HepG2 (cell line): ENCODE measurements around the gene SERTAD2. TPM values are rescaled to one million over a fixed set of nuclear protein-coding genes. Genes with fewer than 3 reads are reported as not detected.

ENCODE experiments used
- AHR ChIP-seq: IDR thresholded peaks from 2 replicates; pipeline ENCODE4 v1.6.1; 2018; ENCODE audit warnings: missing genetic modification reagents, missing compliant biosample characterization
- ARNT ChIP-seq: fragments of 450-650 bp; IDR thresholded peaks from 2 replicates; pipeline ENCODE4 v1.6.1; 2017
- BCL6 ChIP-seq: IDR thresholded peaks from 2 replicates; pipeline ENCODE4 v1.6.1; 2016; ENCODE audit warnings: missing genetic modification reagents, missing compliant biosample characterization
- CCAR2 ChIP-seq: fragments of 200-400 bp; formaldehyde crosslinking; optimal IDR thresholded peaks from 2 replicates; pipeline ENCODE3; 2018; ENCODE audit warnings: low read depth, mild to moderate bottlenecking, low read length, moderate library complexity
- CTCF ChIP-seq: sonication (generic); formaldehyde crosslinking; IDR thresholded peaks from 2 replicates; pipeline ENCODE4 v1.5.0; 2020; ENCODE audit warnings: mild to moderate bottlenecking, missing genetic modification reagents, moderate library complexity
- DR1 ChIP-seq: sonication (generic); formaldehyde crosslinking; IDR thresholded peaks from 2 replicates; pipeline ENCODE4 v1.8.0; 2021; ENCODE audit warnings: mild to moderate bottlenecking, missing genetic modification reagents, inconsistent platforms
- KLF15 ChIP-seq: sonication (generic); formaldehyde crosslinking; IDR thresholded peaks from 2 replicates; pipeline ENCODE4 v1.8.1; 2023; ENCODE audit warnings: borderline replicate concordance, mild to moderate bottlenecking, inconsistent platforms, missing genetic modification reagents, mixed read lengths
- LCORL ChIP-seq, 2 experiments: fragments of 450-650 bp in 1 of 2; sonication (generic) in 1 of 2; formaldehyde crosslinking in 1 of 2; IDR thresholded peaks; 2 replicates each; pipeline versions ENCODE4 v1.5.0 to v1.6.1; 2017 to 2020; ENCODE audit warnings: antibody characterized with exemption in 1 of 2, missing genetic modification reagents in 1 of 2
- MIER2 ChIP-seq: IDR thresholded peaks from 2 replicates; pipeline ENCODE4 v1.6.1; 2016; ENCODE audit warnings: missing biosample characterization, missing genetic modification reagents
- PHF21A ChIP-seq: sonication (generic); formaldehyde crosslinking; IDR thresholded peaks from 2 replicates; pipeline ENCODE4 v1.5.0; 2020; ENCODE audit warnings: mild to moderate bottlenecking, missing genetic modification reagents
- RFXAP ChIP-seq: sonication (generic); formaldehyde crosslinking; IDR thresholded peaks from 2 replicates; pipeline ENCODE4 v1.4.0; 2020; ENCODE audit warnings: missing genetic modification reagents, borderline replicate concordance
- SNAI1 ChIP-seq: sonication (generic); formaldehyde crosslinking; IDR thresholded peaks from 2 replicates; pipeline ENCODE4 v1.5.0; 2020; ENCODE audit warnings: mild to moderate bottlenecking, missing genetic modification reagents, borderline replicate concordance
- YEATS4 ChIP-seq: sonication (generic); formaldehyde crosslinking; IDR thresholded peaks from 2 replicates; pipeline ENCODE4 v1.4.0; 2020; ENCODE audit warnings: missing genetic modification reagents, borderline replicate concordance
- ZBTB7A ChIP-seq: sonication (generic); formaldehyde crosslinking; IDR thresholded peaks from 2 replicates; pipeline ENCODE4 v1.8.0; 2022; ENCODE audit warnings: mild to moderate bottlenecking, missing genetic modification reagents
- ZNF224 ChIP-seq: sonication (generic); formaldehyde crosslinking; IDR thresholded peaks from 2 replicates; pipeline ENCODE4 v1.5.0; 2020; ENCODE audit warnings: mild to moderate bottlenecking, missing genetic modification reagents
- ZNF256 ChIP-seq: sonication (generic); formaldehyde crosslinking; conservative IDR thresholded peaks from 2 replicates; pipeline ENCODE4 v1.4.0; 2020; ENCODE audit warnings: missing genetic modification reagents
- ZNF282 ChIP-seq: fragments of 450-650 bp; IDR thresholded peaks from 2 replicates; pipeline ENCODE4 v1.6.1; 2018; ENCODE audit not compliant: partially characterized antibody
- ZNF30 ChIP-seq: sonication (generic); formaldehyde crosslinking; IDR thresholded peaks from 2 replicates; pipeline ENCODE4 v1.5.0; 2020; ENCODE audit warnings: mild to moderate bottlenecking, missing genetic modification reagents
- ZSCAN22 ChIP-seq: sonication (generic); formaldehyde crosslinking; IDR thresholded peaks from 2 replicates; pipeline ENCODE4 v1.4.0; 2020; ENCODE audit warnings: mild to moderate bottlenecking, missing genetic modification reagents
- polyA plus RNA-seq, 8 experiments: library from polyadenylated mRNA; depleted of rRNA in 3 of 8; stranded (reverse) in 7 of 8; unstranded in 1 of 8; fragments of >200 nt; fragmentation: Illumina TruSeq in 4 of 8; extraction: Trizol in 4 of 8; gene quantifications; 2 replicates each; pipeline versions ENCODE4 v1.2.1 to v1.2.3, GENCODE V29; 2011 to 2016; ENCODE audit warnings: low read depth in 4 of 8, missing spikeins in 1 of 8, mixed read lengths in 1 of 8; ENCODE audit not compliant: insufficient read depth in 1 of 8
- total RNA-seq, 5 experiments: library from RNA; depleted of rRNA; stranded (reverse); fragments of >200 nt; fragmentation: Illumina TruSeq; extraction: Trizol; gene quantifications; 2 replicates each; pipeline ENCODE4 v1.2.3, GENCODE V29; 2016; ENCODE audit warnings: low read depth in 1 of 5
- TF ChIP-seq, protein P1 (sequence below): sonication (generic); formaldehyde crosslinking; IDR thresholded peaks from 2 replicates; pipeline ENCODE4 v1.9.0; 2021; ENCODE audit warnings: missing genetic modification reagents, borderline replicate concordance
- TF ChIP-seq, protein P2 (sequence below): IDR thresholded peaks from 2 replicates; pipeline ENCODE4 v1.6.1; 2016; ENCODE audit warnings: missing compliant biosample characterization, missing genetic modification reagents, borderline replicate concordance
- TF ChIP-seq, protein P3 (sequence below): sonication (generic); formaldehyde crosslinking; IDR thresholded peaks from 2 replicates; pipeline ENCODE4 v1.8.1; 2023; ENCODE audit warnings: mild to moderate bottlenecking, missing genetic modification reagents
- TF ChIP-seq, protein P4 (sequence below): sonication (generic); formaldehyde crosslinking; conservative IDR thresholded peaks from 2 replicates; pipeline ENCODE4 v1.8.0; 2022; ENCODE audit warnings: low read depth, missing genetic modification reagents

The SERTAD2 gene
- total and polyA plus RNA-seq, 2 of the 13 experiments (the other 11 are each of a cell fraction or from before 2014, with no cell fraction given): 6.7 to 22.6 TPM

- TF ChIP-seq, protein P1, sequence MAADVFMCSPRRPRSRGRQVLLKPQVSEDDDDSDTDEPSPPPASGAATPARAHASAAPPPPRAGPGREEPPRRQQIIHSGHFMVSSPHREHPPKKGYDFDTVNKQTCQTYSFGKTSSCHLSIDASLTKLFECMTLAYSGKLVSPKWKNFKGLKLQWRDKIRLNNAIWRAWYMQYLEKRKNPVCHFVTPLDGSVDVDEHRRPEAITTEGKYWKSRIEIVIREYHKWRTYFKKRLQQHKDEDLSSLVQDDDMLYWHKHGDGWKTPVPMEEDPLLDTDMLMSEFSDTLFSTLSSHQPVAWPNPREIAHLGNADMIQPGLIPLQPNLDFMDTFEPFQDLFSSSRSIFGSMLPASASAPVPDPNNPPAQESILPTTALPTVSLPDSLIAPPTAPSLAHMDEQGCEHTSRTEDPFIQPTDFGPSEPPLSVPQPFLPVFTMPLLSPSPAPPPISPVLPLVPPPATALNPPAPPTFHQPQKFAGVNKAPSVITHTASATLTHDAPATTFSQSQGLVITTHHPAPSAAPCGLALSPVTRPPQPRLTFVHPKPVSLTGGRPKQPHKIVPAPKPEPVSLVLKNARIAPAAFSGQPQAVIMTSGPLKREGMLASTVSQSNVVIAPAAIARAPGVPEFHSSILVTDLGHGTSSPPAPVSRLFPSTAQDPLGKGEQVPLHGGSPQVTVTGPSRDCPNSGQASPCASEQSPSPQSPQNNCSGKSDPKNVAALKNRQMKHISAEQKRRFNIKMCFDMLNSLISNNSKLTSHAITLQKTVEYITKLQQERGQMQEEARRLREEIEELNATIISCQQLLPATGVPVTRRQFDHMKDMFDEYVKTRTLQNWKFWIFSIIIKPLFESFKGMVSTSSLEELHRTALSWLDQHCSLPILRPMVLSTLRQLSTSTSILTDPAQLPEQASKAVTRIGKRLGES: no peak
- TF ChIP-seq ZNF30 (CRISPR knock-in tag): no peak
- TF ChIP-seq SNAI1: no peak
- no peak for TF ChIP-seq ZNF282
- TF ChIP-seq, protein P2, sequence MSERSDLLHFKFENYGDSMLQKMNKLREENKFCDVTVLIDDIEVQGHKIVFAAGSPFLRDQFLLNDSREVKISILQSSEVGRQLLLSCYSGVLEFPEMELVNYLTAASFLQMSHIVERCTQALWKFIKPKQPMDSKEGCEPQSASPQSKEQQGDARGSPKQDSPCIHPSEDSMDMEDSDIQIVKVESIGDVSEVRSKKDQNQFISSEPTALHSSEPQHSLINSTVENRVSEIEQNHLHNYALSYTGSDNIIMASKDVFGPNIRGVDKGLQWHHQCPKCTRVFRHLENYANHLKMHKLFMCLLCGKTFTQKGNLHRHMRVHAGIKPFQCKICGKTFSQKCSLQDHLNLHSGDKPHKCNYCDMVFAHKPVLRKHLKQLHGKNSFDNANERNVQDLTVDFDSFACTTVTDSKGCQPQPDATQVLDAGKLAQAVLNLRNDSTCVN (CRISPR knock-in tag): no peak
- no peak for TF ChIP-seq CCAR2
- TF ChIP-seq AHR (CRISPR knock-in tag): no peak
- TF ChIP-seq KLF15 (CRISPR knock-in tag): no peak
- TF ChIP-seq RFXAP: no peak
- TF ChIP-seq YEATS4: no peak
- TF ChIP-seq ZNF256 (CRISPR knock-in tag): no peak
- TF ChIP-seq ZSCAN22: no peak
- TF ChIP-seq MIER2 (CRISPR knock-in tag): no peak
- no peak for TF ChIP-seq CTCF (CRISPR knock-in tag)
- TF ChIP-seq, protein P3, sequence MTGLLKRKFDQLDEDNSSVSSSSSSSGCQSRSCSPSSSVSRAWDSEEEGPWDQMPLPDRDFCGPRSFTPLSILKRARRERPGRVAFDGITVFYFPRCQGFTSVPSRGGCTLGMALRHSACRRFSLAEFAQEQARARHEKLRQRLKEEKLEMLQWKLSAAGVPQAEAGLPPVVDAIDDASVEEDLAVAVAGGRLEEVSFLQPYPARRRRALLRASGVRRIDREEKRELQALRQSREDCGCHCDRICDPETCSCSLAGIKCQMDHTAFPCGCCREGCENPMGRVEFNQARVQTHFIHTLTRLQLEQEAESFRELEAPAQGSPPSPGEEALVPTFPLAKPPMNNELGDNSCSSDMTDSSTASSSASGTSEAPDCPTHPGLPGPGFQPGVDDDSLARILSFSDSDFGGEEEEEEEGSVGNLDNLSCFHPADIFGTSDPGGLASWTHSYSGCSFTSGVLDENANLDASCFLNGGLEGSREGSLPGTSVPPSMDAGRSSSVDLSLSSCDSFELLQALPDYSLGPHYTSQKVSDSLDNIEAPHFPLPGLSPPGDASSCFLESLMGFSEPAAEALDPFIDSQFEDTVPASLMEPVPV (CRISPR knock-in tag): no peak
- no peak for TF ChIP-seq DR1 (CRISPR knock-in tag)
- no peak for TF ChIP-seq PHF21A (CRISPR knock-in tag)
- no peak for TF ChIP-seq LCORL (IDR thresholded peaks at IDR 0.05)
- peak; percentile 66; the same call in 1 of the 2 replicates for TF ChIP-seq LCORL (CRISPR knock-in tag; IDR thresholded peaks at IDR 0.05)
- TF ChIP-seq ARNT: no peak
- no peak for TF ChIP-seq ZNF224 (CRISPR knock-in tag)
- TF ChIP-seq BCL6 (CRISPR knock-in tag): no peak
- TF ChIP-seq ZBTB7A (CRISPR knock-in tag): peak; percentile 38; the same call in 1 of the 2 replicates
- TF ChIP-seq, protein P4, sequence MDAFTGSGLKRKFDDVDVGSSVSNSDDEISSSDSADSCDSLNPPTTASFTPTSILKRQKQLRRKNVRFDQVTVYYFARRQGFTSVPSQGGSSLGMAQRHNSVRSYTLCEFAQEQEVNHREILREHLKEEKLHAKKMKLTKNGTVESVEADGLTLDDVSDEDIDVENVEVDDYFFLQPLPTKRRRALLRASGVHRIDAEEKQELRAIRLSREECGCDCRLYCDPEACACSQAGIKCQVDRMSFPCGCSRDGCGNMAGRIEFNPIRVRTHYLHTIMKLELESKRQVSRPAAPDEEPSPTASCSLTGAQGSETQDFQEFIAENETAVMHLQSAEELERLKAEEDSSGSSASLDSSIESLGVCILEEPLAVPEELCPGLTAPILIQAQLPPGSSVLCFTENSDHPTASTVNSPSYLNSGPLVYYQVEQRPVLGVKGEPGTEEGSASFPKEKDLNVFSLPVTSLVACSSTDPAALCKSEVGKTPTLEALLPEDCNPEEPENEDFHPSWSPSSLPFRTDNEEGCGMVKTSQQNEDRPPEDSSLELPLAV (CRISPR knock-in tag): no peak
These were observed 4.1 kb downstream of the SERTAD2 start (continued) for GRCh38 chr2:64649626-64650025.
